CD4-positive, alpha-beta memory T cell (primary cell): ENCODE measurements around the gene ODC1. TPM values are rescaled to one million over a fixed set of nuclear protein-coding genes. Genes with fewer than 3 reads are reported as not detected.

Experiments used
- CTCF ChIA-PET: fragments of 350-600 bp; sonication (Branson Sonifier 250); formaldehyde crosslinking; loops from one replicate; lab custom pipeline; 2021; ENCODE audit warnings: inconsistent platforms; ENCODE audit not compliant: partially characterized antibody; lab: Charles Lee
- POLR2A ChIA-PET: fragments of 350-600 bp; sonication (Branson Sonifier 250); formaldehyde crosslinking; loops from one replicate; lab custom pipeline; 2021; ENCODE audit not compliant: partially characterized antibody; lab: Charles Lee
- DNase-seq, 5 donors: peaks; one replicate each; pipeline versions ENCODE4 v3.0.0 to v3.0.0-alpha.2; 2020 to 2022; ENCODE audit warnings: mixed read lengths in 1 of 5
- H3K27ac ChIP-seq: one replicate; pipeline ENCODE4 v1.7.0; 2013; ENCODE audit warnings: low read depth, low read length
- H3K27me3 ChIP-seq: 2 replicates; pipeline ENCODE4 v1.7.0; 2013; ENCODE audit warnings: mild to moderate bottlenecking, low read length, moderate library complexity; ENCODE audit not compliant: insufficient read depth
- H3K36me3 ChIP-seq: 2 replicates; pipeline ENCODE4 v1.7.0; 2013; ENCODE audit warnings: mild to moderate bottlenecking, low read length, moderate library complexity; ENCODE audit not compliant: insufficient read depth
- H3K4me1 ChIP-seq: 2 replicates; pipeline ENCODE4 v1.7.0; 2013; ENCODE audit warnings: mild to moderate bottlenecking, low read length, moderate library complexity; ENCODE audit not compliant: insufficient read depth
- H3K4me3 ChIP-seq, 2 donors: one replicate each; pipeline ENCODE4 v1.7.0; 2013; ENCODE audit warnings: low read length in 2 of 2, mild to moderate bottlenecking in 1 of 2
- H3K9me3 ChIP-seq, 2 donors: one replicate each; pipeline ENCODE4 v1.7.0; 2013; ENCODE audit warnings: low read length in 2 of 2, control low read depth in 1 of 2; ENCODE audit not compliant: control insufficient read depth in 1 of 2
- H3K27ac Mint-ChIP-seq, 7 donors: one replicate each; pipeline ENCODE4 v1.8.0; 2020 to 2021; ENCODE audit warnings: mixed read lengths in 7 of 7, mild to moderate bottlenecking in 6 of 7, inconsistent platforms in 3 of 7, moderate library complexity in 3 of 7
- H3K27me3 Mint-ChIP-seq, 2 donors: one replicate each; pipeline ENCODE4 v1.8.0; 2020 to 2021; ENCODE audit warnings: mixed read lengths in 2 of 2
- H3K36me3 Mint-ChIP-seq, 2 donors: one replicate each; pipeline ENCODE4 v1.8.0; 2020 to 2021; ENCODE audit warnings: mixed read lengths in 2 of 2, inconsistent platforms in 1 of 2, mild to moderate bottlenecking in 1 of 2
- H3K4me1 Mint-ChIP-seq, 4 donors: one replicate each; pipeline ENCODE4 v1.8.0; 2020 to 2021; ENCODE audit warnings: mixed read lengths in 4 of 4, mild to moderate bottlenecking in 1 of 4
- H3K4me3 Mint-ChIP-seq, 8 donors: one replicate each; pipeline ENCODE4 v1.8.0; 2020 to 2021; ENCODE audit warnings: mixed read lengths in 8 of 8, mild to moderate bottlenecking in 7 of 8, moderate library complexity in 6 of 8, inconsistent platforms in 3 of 8
- H3K9me3 Mint-ChIP-seq, 8 donors: one replicate each; pipeline ENCODE4 v1.8.0; 2020 to 2021; ENCODE audit warnings: mixed read lengths in 8 of 8, mild to moderate bottlenecking in 5 of 8, inconsistent platforms in 3 of 8, moderate library complexity in 1 of 8
- intact Hi-C: fragments of 100-400 bp; cut with micrococcal nuclease; formaldehyde crosslinking; loops from one replicate; pipeline ENCODE4 v1.15.1; 2023
- polyA plus RNA-seq, 2 donors: library from polyadenylated mRNA; unstranded; fragments of 300-500 nt; fragmentation: Illumina TruSeq; gene quantifications; one replicate each; pipeline ENCODE4 v1.2.3, GENCODE V29; 2021
- total RNA-seq, 2 experiments: library from RNA; stranded (reverse); gene quantifications; one replicate each; pipeline ENCODE4 v1.2.3, GENCODE V29; 2021

ODC1 gene
- total and polyA plus RNA-seq, 4 experiments from 2014 or later: 32.5 to 63.5 (median 44.8) TPM

DNA sequence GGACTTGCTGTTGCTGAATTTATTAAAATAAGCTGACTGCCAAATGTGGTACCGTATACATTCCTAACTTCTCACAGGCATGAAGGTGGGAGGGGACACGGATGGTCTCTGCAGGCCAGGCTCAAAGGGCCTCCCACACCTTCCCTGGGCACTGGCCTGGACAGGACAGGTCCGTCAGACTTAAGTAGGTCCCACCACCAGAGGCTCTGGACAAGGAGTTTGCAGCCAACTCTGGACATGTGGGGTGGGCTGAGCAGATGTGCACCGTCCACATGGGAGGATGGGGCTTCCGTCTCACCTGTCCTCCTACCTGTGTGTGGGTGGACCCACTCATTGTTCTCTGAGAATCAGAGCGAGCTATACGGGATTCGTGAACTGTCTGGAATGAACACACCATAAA, 8.2 kb downstream of the ODC1 start:
- H3K27ac Mint-ChIP-seq: peak overlapping the region in 1 of 7 donors; percentile 18
- H3K27me3 ChIP-seq: no peaks in the 10 kb centered on the region
- no peak overlapping the region for H3K4me3 ChIP-seq
- intact Hi-C loops: loop anchor here (10.0 kb wide), 5 partner anchors 135 to 715 kb away; partner anchors contain the start of genes PDIA6 and SLC66A3
- DNase-seq: no peak
- H3K9me3 Mint-ChIP-seq: no peaks in the 10 kb centered on the region
- peaks cover 0 to 8% (median 5%) of the 10 kb centered on the region in 4 donors for H3K4me1 Mint-ChIP-seq
- H3K27me3 Mint-ChIP-seq: no peaks in the 10 kb centered on the region
- no peak overlapping the region for H3K4me3 Mint-ChIP-seq
- no peak overlapping the region for H3K27ac ChIP-seq
- no peaks in the 10 kb centered on the region for H3K9me3 ChIP-seq
- POLR2A ChIA-PET: interaction anchor here (0.6 kb wide), 1 partner anchor 8 kb away, joined by 4 read pairs; the partner anchor contains the start of gene ODC1
- CTCF ChIA-PET: interaction anchor here (1.4 to 5.6 kb wide), 4 partner anchors 6 to 367 kb away, joined by 4 to 53 read pairs (median 12); partner anchors contain the start of gene ODC1
- H3K36me3 ChIP-seq: peaks cover 54% of the 10 kb centered on the region
- peaks cover 3% of the 10 kb centered on the region for H3K4me1 ChIP-seq
- H3K36me3 Mint-ChIP-seq: peaks cover 35 to 62% of the 10 kb centered on the region in 2 donors

DNA sequence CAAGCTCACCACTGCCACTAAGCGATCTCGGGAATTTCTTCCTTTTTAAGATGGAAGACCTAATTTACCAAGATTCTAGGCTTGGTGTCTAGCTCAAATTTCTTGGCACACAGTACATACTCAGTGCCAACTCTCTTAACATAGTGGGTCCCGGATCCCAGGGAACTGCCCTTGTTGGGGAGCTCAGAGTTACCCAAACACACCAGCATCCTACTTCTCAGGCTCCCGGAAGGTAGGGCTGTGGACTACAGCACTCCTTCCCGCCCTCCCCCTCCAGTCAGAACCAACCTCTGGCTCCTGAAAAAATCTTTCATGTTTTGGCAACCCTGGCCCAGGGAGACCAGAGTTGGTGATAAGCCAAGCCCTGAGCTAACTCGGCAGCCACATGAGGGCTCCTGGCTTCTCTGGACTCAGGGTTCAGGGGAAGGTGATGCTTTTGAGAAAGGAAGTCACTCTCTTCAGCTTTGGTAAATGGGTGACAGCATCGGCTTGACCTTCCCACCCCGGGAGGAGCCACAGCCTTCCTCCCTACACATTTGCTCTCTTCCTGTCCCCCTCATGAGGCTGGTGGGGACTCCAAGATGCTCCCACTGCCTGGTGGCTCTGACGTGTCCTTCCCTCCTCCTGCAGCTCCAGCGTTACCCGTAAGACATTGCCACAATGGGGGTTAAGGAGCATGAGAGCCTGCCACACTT, 8.8 kb downstream of the ODC1 start:
- Mint-ChIP-seq H3K4me3 (peak overlapping the region in 1 of 8 donors; percentile 36), H3K4me1 (peaks cover 0 to 3% (median 1%) of the 10 kb centered on the region in 4 donors), H3K9me3 (no peaks in the 10 kb centered on the region), H3K27ac (peak overlapping the region in 4 of 7 donors; percentile 18 to 76 (median 40)), H3K27me3 (no peaks in the 10 kb centered on the region), H3K36me3 (peaks cover 29 to 56% of the 10 kb centered on the region in 2 donors)
- POLR2A ChIA-PET: interaction anchor here (1.8 kb wide), 1 partner anchor 9 kb away, joined by 5 read pairs; the partner anchor contains the start of gene ODC1
- intact Hi-C loops: loop anchor here (10.0 kb wide), 1 partner anchor 455 kb away; no protein-coding TSS in a partner anchor
- peaks cover 48% of the 10 kb centered on the region for H3K36me3 ChIP-seq
- no peak overlapping the region for H3K4me3 ChIP-seq
- no peak overlapping the region for H3K27ac ChIP-seq
- no peaks in the 10 kb centered on the region for H3K9me3 ChIP-seq
- H3K27me3 ChIP-seq: no peaks in the 10 kb centered on the region
- peaks cover 6% of the 10 kb centered on the region for H3K4me1 ChIP-seq
- DNase-seq: no peak
- CTCF ChIA-PET: interaction anchor here (1.1 to 5.6 kb wide), 6 partner anchors 6 to 367 kb away, joined by 3 to 53 read pairs (median 8); partner anchors contain the start of gene ODC1

DNA sequence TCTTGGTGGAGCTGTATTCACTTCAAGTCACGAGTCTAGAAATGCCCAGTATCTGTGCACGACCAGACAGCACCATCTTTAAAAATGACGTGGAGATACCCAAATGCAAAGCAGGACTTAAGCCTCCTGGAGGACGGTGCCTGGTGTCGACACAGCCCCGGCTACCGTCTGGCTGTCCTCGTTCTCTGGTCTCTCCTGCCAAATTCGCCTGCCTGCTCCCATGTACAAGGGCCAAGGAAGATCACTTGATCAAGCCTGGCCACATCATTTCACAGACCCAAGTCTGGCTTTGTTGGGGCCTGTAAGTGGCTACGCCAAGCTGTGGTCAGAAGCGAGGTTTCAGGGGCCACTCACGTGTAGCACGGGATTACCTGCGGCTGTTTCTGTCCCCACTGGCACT, 9.4 kb downstream of the ODC1 start:
- H3K9me3 ChIP-seq: no peaks in the 10 kb centered on the region
- peaks cover 6% of the 10 kb centered on the region for H3K4me1 ChIP-seq
- ChIA-PET CTCF (interaction anchor here (1.1 to 6.7 kb wide), 6 partner anchors 7 to 366 kb away, joined by 3 to 178 read pairs (median 12); partner anchors contain the start of gene ODC1), POLR2A (interaction anchor here (1.8 kb wide), 1 partner anchor 10 kb away, joined by 5 read pairs; the partner anchor contains the start of gene ODC1)
- Mint-ChIP-seq H3K4me1 (peaks cover 0 to 3% (median under 1%) of the 10 kb centered on the region in 4 donors), H3K36me3 (peaks cover 23 to 50% of the 10 kb centered on the region in 2 donors), H3K4me3 (peak overlapping the region in 1 of 8 donors; percentile 36), H3K9me3 (no peaks in the 10 kb centered on the region), H3K27me3 (no peaks in the 10 kb centered on the region), H3K27ac (peak overlapping the region in 3 of 7 donors; percentile 18 to 60 (median 55))
- H3K36me3 ChIP-seq: peaks cover 43% of the 10 kb centered on the region
- no peak overlapping the region for H3K27ac ChIP-seq
- DNase-seq: no peak
- intact Hi-C loops: loop anchor here (10.0 kb wide), 1 partner anchor 454 kb away; no protein-coding TSS in a partner anchor
- no peak overlapping the region for H3K4me3 ChIP-seq
- no peaks in the 10 kb centered on the region for H3K27me3 ChIP-seq

DNA sequence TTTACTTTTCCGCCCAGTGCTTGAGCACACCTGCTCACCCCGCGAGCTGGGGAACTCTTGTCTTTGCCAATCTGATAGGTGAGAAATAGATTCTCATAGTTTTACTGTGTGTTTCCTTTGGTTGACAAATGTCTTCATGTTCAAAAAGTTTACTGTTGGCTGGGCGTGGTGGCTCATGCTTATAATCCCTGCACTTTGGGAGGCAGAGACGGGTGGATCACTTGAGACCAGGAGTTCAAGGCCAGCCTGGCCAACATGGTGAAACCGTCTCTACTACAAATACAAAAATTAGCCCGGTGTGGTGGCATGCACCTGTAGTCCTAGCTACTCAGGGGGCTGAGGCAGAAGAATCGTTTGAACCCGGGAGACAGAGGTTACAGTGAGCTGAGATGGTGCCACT, 10.3 kb downstream of the ODC1 start:
- ChIA-PET POLR2A (interaction anchor here (1.4 to 1.8 kb wide), 2 partner anchors 10 to 11 kb away, joined by 3 to 5 read pairs; partner anchors contain the start of gene ODC1), CTCF (interaction anchor here (0.5 to 7.9 kb wide), 7 partner anchors 8 to 367 kb away, joined by 3 to 190 read pairs (median 5); partner anchors contain the start of gene ODC1)
- Mint-ChIP-seq H3K36me3 (peaks cover 15 to 41% of the 10 kb centered on the region in 2 donors), H3K9me3 (peaks cover 0 to 1% (median 0%) of the 10 kb centered on the region in 8 donors), H3K27me3 (peaks cover 0 to 5% of the 10 kb centered on the region in 2 donors), H3K4me1 (peaks cover 4 to 8% (median 7%) of the 10 kb centered on the region in 4 donors), H3K27ac (peak overlapping the region in 4 of 7 donors; percentile 43 to 69 (median 51)), H3K4me3 (no peak overlapping the region)
- no peak for DNase-seq
- Histone ChIP-seq H3K4me3 (no peak overlapping the region), H3K4me1 (peaks cover 6% of the 10 kb centered on the region), H3K9me3 (no peaks in the 10 kb centered on the region), H3K27me3 (no peaks in the 10 kb centered on the region), H3K36me3 (peaks cover 34% of the 10 kb centered on the region), H3K27ac (no peak overlapping the region)
- intact Hi-C loops: loop anchor here (10.0 kb wide), 1 partner anchor 453 kb away; no protein-coding TSS in a partner anchor

DNA sequence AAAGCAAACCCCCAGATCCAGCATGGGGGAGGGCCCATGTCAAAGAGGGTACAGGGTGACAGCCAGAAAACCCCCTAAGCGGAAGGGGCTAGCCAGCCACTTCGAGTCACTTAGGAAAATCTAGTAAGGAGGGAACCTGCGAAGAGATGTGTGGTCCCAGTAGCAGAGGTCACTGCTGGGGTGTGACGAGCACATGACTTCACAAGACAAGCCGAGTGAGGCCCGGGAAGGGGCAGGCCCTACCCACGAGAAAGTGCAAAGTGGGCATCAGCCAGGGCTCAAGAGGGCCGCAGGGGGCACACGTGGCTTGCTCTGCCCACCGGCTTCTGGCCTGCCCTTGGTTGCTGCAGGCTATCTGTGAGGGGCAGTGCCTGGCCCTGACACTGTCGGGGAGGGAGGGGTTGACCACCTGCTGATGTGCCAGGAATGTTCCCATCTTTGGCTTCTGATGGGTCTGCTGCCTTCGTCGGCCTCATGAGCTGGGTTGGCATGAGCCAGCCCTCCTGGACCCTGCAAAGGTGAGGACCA, 11.5 kb downstream of the ODC1 start:
- H3K27ac ChIP-seq: no peak overlapping the region

DNA sequence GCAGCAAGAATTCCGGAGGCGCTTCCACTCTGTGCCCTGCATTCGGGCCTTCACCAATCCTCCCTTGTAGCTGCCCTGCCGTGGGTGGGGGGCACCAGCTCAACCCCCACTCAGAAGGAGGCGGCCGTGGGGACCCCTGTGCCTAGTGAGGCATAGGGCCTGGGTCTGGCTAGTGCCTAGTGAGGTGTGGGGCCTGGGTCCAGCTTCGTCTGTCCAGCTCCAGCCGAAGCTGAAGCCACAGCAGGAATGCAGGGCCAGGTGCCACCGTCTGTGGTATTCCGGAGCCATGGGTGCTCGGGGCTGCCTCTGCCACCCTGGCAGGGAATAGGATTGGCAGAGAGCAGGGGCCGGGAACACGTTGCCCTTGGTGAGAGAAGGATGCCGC, 12.3 kb downstream of the ODC1 start:
- Mint-ChIP-seq H3K36me3 (peaks cover 3 to 23% of the 10 kb centered on the region in 2 donors), H3K4me3 (no peak overlapping the region), H3K9me3 (peaks cover 0 to 1% (median 0%) of the 10 kb centered on the region in 8 donors), H3K4me1 (peaks cover 4 to 13% (median 8%) of the 10 kb centered on the region in 4 donors), H3K27ac (no peak overlapping the region), H3K27me3 (peaks cover 0 to 5% of the 10 kb centered on the region in 2 donors)
- Histone ChIP-seq H3K27me3 (no peaks in the 10 kb centered on the region), H3K4me3 (no peak overlapping the region), H3K27ac (no peak overlapping the region), H3K36me3 (peaks cover 15% of the 10 kb centered on the region), H3K9me3 (no peaks in the 10 kb centered on the region), H3K4me1 (peaks cover 15% of the 10 kb centered on the region)
- ChIA-PET POLR2A (interaction anchor here (1.1 to 2.6 kb wide), 7 partner anchors 12 to 363 kb away, joined by 3 to 29 read pairs (median 6); partner anchors contain the start of gene ODC1), CTCF (interaction anchor here (0.6 to 7.9 kb wide), 46 partner anchors 10 to 621 kb away, joined by 3 to 190 read pairs (median 6); partner anchors contain the start of gene ODC1)
- intact Hi-C loops: loop anchor here (1.0 to 10.0 kb wide), 5 partner anchors 27 to 451 kb away; no protein-coding TSS in a partner anchor
- no peak for DNase-seq

More for the DNA sequence above, 11.5 kb downstream of the ODC1 start:
- Histone ChIP-seq H3K27me3 (no peaks in the 10 kb centered on the region), H3K36me3 (peaks cover 23% of the 10 kb centered on the region), H3K9me3 (no peaks in the 10 kb centered on the region), H3K4me3 (no peak overlapping the region), H3K4me1 (peaks cover 13% of the 10 kb centered on the region)
- Mint-ChIP-seq H3K27me3 (peaks cover 0 to 5% of the 10 kb centered on the region in 2 donors), H3K27ac (no peak overlapping the region), H3K4me1 (peaks cover 4 to 13% (median 7%) of the 10 kb centered on the region in 4 donors), H3K9me3 (peaks cover 0 to 1% (median 0%) of the 10 kb centered on the region in 8 donors), H3K4me3 (no peak overlapping the region), H3K36me3 (peaks cover 7 to 32% of the 10 kb centered on the region in 2 donors)
- DNase-seq: no peak
- intact Hi-C loops: loop anchor here (10.0 kb wide), 1 partner anchor 452 kb away; no protein-coding TSS in a partner anchor
- CTCF ChIA-PET: interaction anchor here (0.9 to 7.9 kb wide), 11 partner anchors 9 to 388 kb away, joined by 3 to 190 read pairs (median 16); partner anchors contain the start of gene ODC1
- POLR2A ChIA-PET: interaction anchor here (1.4 kb wide), 1 partner anchor 11 kb away, joined by 3 read pairs; no protein-coding TSS in a partner anchor
